ENCODE results near the gene NDUFV3. TPM values are rescaled to one million over a fixed set of nuclear protein-coding genes. Genes with fewer than 3 reads are reported as not detected.

Gene NDUFV3
- total and polyA plus RNA-seq, 2 of the 13 experiments (the other 11 are each of a cell fraction or from before 2014, with no cell fraction given) = 14.2 to 29.6 TPM

GRCh38 chr21:42855937-42856335, 37.2 kb upstream of the NDUFV3 start (continued):
- TF ChIP-seq MTERF4 (CRISPR knock-in tag; IDR thresholded peaks at IDR 0.05) (no peak), ZNF629 (CRISPR knock-in tag; conservative IDR thresholded peaks at IDR 0.05) (no peak), SRSF1 (optimal IDR thresholded peaks at IDR 0.05; ENCODE audit: low read depth, low read length) (no peak), HES4 (CRISPR knock-in tag; IDR thresholded peaks at IDR 0.05; ENCODE audit: borderline replicate concordance) (no peak), KDM3A (CRISPR knock-in tag; IDR thresholded peaks at IDR 0.05; ENCODE audit: low read depth) (no peak), ZNF235 (CRISPR knock-in tag; IDR thresholded peaks at IDR 0.05; ENCODE audit: borderline replicate concordance) (no peak)

- ATAC-seq (no peak), DNase-seq (ENCODE audit: low spot score) (no peak), FAIRE-seq (no peak)
- no peak overlapping the region for H3K4me3 ChIP-seq (replicated peaks in 1 of 3; ENCODE audit: insufficient read depth in 1 of 3, low read depth in 2 of 3, low read length in 3 of 3)
- no peak overlapping the region for H3K9ac ChIP-seq (ENCODE audit: insufficient read depth, low read depth, low read length)
- H3K4me1 ChIP-seq (ENCODE audit: insufficient read depth, low read length) = no peaks in the 10 kb centered on the region
- H2AFZ ChIP-seq (ENCODE audit: low read length) = no peak overlapping the region
- POLR2A ChIA-PET = no interaction called here
- H3K36me3 ChIP-seq (replicated peaks in 1 of 2; ENCODE audit: control insufficient read depth in 1 of 2, insufficient read depth in 2 of 2, low read length in 2 of 2) = peaks cover 50 to 89% of the 10 kb centered on the region in 2 experiments
- H3K9me3 ChIP-seq (ENCODE audit: low read length) = no peaks in the 10 kb centered on the region
- no peaks in the 10 kb centered on the region for H4K20me1 ChIP-seq (ENCODE audit: insufficient read depth, low read length)
- CTCF ChIA-PET (ENCODE audit: low intra/inter-chr PET ratio, low total read pairs) = no interaction called here
- intact Hi-C loops (cut with micrococcal nuclease; ENCODE audit: unreplicated experiment) (no loop called here), in situ Hi-C loops (cut with HindIII; ENCODE audit: extremely low pct_ligation_motif_present, low pct_unique_long_range_greater_than_20kb) (no loop called here)
- no peaks in the 10 kb centered on the region for H3K79me2 ChIP-seq (ENCODE audit: insufficient read depth, low read length)
- TF ChIP-seq RBAK (CRISPR knock-in tag; IDR thresholded peaks at IDR 0.05) = no peak
- no peak for TF ChIP-seq HBP1 (CRISPR knock-in tag; IDR thresholded peaks at IDR 0.05; ENCODE audit: low read depth)
- peak; percentile 51 for TF ChIP-seq AGO2 (optimal IDR thresholded peaks at IDR 0.05; ENCODE audit: low read depth, low read length)
- TF ChIP-seq MTA1 (CRISPR knock-in tag; IDR thresholded peaks at IDR 0.05; ENCODE audit: borderline replicate concordance) = no peak
- H3K4me2 ChIP-seq (ENCODE audit: low read depth, low read length) = no peak overlapping the region
- WGBS (ENCODE audit: low lambda C conversion rate) = 92% methylated on average over 5 of the region's 11 CpGs
- no peaks in the 10 kb centered on the region; a peak in 1 of 5 replicates for H3K27me3 ChIP-seq (ENCODE audit: control insufficient read depth in 1 of 2, insufficient read depth in 2 of 2, low read length in 2 of 2)
- no peak overlapping the region for H3K27ac ChIP-seq (ENCODE audit: extremely low read length, insufficient read depth, low read length)
- no TSS peak for BruUV-seq (replicated peaks)
Measured at GRCh38 chr21:42857216-42857615, 35.9 kb upstream of the NDUFV3 start.
